H1 (cell line): Measurements from ENCODE around the gene TEDDM1. TPM values are rescaled to one million over a fixed set of nuclear protein-coding genes. Genes with fewer than 3 reads are reported as not detected.

Experiments used
- CBX5 ChIP-seq: fragments of 300-800, 300-1000 bp; sonication (generic); IDR thresholded peaks from 2 replicates; pipeline ENCODE4 v1.7.1; 2016; ENCODE audit warnings: antibody characterized with exemption, low read length, low read depth
- KDM5A ChIP-seq: fragments of 200-600 bp; IDR thresholded peaks from 2 replicates; pipeline ENCODE4 v1.7.1; 2012; ENCODE audit warnings: mild to moderate bottlenecking, low read length, inconsistent platforms, mixed read lengths
- TAF1 ChIP-seq: IDR thresholded peaks from 2 replicates; pipeline ENCODE4 v1.6.1; 2011; ENCODE audit warnings: mild to moderate bottlenecking, low read depth, low read length
- ZNF274 ChIP-seq: IDR thresholded peaks from 2 replicates; pipeline ENCODE4 v1.7.0; 2012; ENCODE audit warnings: low read length, borderline replicate concordance; ENCODE audit errors: extremely low read depth
- polyA plus RNA-seq, 7 experiments: library from polyadenylated mRNA; depleted of rRNA in 3 of 7; stranded (reverse) in 5 of 7; unstranded in 2 of 7; fragments of >200 nt in 5 of 7; fragments of 200-250 nt in 2 of 7; gene quantifications; 1 replicate in 5 of 7; 2 replicates in 1 of 7; 4 replicates in 1 of 7; pipeline versions ENCODE4 v1.2.1 to v1.2.3, GENCODE V29; 2011 to 2013; ENCODE audit warnings: missing spikeins in 2 of 7, mixed read lengths in 2 of 7
- total RNA-seq: library from RNA; stranded (reverse); fragmentation: NEBNext Ultra II Directional; extraction: Animal tissue kit (Norgen Biotek cat#: 25700); gene quantifications from 2 replicates; pipeline ENCODE4 v1.2.1, GENCODE V29; 2021
- TF ChIP-seq, protein P1 (sequence below): IDR thresholded peaks from 2 replicates; pipeline ENCODE4 v1.6.1; 2012; ENCODE audit warnings: inconsistent platforms
- TF ChIP-seq, protein P2 (sequence below): fragments of 300-600 bp; sonication (generic); IDR thresholded peaks from 2 replicates; pipeline ENCODE4 v1.7.1; 2012; ENCODE audit warnings: low read length, moderate library complexity, mild to moderate bottlenecking, inconsistent platforms; ENCODE audit not compliant: insufficient replicate concordance

Gene TEDDM1
- total and polyA plus RNA-seq, 2 of the 8 experiments (the other 6 are each of a cell fraction or from before 2014, with no cell fraction given), result not detected

- TF ChIP-seq, protein P1, sequence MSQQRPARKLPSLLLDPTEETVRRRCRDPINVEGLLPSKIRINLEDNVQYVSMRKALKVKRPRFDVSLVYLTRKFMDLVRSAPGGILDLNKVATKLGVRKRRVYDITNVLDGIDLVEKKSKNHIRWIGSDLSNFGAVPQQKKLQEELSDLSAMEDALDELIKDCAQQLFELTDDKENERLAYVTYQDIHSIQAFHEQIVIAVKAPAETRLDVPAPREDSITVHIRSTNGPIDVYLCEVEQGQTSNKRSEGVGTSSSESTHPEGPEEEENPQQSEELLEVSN, result no peak
- TF ChIP-seq KDM5A (no peak), TAF1 (no peak), CBX5 (no peak), ZNF274 (no peak)
- TF ChIP-seq, protein P2, sequence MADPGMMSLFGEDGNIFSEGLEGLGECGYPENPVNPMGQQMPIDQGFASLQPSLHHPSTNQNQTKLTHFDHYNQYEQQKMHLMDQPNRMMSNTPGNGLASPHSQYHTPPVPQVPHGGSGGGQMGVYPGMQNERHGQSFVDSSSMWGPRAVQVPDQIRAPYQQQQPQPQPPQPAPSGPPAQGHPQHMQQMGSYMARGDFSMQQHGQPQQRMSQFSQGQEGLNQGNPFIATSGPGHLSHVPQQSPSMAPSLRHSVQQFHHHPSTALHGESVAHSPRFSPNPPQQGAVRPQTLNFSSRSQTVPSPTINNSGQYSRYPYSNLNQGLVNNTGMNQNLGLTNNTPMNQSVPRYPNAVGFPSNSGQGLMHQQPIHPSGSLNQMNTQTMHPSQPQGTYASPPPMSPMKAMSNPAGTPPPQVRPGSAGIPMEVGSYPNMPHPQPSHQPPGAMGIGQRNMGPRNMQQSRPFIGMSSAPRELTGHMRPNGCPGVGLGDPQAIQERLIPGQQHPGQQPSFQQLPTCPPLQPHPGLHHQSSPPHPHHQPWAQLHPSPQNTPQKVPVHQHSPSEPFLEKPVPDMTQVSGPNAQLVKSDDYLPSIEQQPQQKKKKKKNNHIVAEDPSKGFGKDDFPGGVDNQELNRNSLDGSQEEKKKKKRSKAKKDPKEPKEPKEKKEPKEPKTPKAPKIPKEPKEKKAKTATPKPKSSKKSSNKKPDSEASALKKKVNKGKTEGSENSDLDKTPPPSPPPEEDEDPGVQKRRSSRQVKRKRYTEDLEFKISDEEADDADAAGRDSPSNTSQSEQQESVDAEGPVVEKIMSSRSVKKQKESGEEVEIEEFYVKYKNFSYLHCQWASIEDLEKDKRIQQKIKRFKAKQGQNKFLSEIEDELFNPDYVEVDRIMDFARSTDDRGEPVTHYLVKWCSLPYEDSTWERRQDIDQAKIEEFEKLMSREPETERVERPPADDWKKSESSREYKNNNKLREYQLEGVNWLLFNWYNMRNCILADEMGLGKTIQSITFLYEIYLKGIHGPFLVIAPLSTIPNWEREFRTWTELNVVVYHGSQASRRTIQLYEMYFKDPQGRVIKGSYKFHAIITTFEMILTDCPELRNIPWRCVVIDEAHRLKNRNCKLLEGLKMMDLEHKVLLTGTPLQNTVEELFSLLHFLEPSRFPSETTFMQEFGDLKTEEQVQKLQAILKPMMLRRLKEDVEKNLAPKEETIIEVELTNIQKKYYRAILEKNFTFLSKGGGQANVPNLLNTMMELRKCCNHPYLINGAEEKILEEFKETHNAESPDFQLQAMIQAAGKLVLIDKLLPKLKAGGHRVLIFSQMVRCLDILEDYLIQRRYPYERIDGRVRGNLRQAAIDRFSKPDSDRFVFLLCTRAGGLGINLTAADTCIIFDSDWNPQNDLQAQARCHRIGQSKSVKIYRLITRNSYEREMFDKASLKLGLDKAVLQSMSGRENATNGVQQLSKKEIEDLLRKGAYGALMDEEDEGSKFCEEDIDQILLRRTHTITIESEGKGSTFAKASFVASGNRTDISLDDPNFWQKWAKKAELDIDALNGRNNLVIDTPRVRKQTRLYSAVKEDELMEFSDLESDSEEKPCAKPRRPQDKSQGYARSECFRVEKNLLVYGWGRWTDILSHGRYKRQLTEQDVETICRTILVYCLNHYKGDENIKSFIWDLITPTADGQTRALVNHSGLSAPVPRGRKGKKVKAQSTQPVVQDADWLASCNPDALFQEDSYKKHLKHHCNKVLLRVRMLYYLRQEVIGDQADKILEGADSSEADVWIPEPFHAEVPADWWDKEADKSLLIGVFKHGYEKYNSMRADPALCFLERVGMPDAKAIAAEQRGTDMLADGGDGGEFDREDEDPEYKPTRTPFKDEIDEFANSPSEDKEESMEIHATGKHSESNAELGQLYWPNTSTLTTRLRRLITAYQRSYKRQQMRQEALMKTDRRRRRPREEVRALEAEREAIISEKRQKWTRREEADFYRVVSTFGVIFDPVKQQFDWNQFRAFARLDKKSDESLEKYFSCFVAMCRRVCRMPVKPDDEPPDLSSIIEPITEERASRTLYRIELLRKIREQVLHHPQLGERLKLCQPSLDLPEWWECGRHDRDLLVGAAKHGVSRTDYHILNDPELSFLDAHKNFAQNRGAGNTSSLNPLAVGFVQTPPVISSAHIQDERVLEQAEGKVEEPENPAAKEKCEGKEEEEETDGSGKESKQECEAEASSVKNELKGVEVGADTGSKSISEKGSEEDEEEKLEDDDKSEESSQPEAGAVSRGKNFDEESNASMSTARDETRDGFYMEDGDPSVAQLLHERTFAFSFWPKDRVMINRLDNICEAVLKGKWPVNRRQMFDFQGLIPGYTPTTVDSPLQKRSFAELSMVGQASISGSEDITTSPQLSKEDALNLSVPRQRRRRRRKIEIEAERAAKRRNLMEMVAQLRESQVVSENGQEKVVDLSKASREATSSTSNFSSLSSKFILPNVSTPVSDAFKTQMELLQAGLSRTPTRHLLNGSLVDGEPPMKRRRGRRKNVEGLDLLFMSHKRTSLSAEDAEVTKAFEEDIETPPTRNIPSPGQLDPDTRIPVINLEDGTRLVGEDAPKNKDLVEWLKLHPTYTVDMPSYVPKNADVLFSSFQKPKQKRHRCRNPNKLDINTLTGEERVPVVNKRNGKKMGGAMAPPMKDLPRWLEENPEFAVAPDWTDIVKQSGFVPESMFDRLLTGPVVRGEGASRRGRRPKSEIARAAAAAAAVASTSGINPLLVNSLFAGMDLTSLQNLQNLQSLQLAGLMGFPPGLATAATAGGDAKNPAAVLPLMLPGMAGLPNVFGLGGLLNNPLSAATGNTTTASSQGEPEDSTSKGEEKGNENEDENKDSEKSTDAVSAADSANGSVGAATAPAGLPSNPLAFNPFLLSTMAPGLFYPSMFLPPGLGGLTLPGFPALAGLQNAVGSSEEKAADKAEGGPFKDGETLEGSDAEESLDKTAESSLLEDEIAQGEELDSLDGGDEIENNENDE, result no peak
These were observed 2.6 kb downstream of the TEDDM1 start (continued) for GRCh38 chr1:182397653-182398393.
